Measurements from ENCODE around the gene TNIP2.

DNA sequence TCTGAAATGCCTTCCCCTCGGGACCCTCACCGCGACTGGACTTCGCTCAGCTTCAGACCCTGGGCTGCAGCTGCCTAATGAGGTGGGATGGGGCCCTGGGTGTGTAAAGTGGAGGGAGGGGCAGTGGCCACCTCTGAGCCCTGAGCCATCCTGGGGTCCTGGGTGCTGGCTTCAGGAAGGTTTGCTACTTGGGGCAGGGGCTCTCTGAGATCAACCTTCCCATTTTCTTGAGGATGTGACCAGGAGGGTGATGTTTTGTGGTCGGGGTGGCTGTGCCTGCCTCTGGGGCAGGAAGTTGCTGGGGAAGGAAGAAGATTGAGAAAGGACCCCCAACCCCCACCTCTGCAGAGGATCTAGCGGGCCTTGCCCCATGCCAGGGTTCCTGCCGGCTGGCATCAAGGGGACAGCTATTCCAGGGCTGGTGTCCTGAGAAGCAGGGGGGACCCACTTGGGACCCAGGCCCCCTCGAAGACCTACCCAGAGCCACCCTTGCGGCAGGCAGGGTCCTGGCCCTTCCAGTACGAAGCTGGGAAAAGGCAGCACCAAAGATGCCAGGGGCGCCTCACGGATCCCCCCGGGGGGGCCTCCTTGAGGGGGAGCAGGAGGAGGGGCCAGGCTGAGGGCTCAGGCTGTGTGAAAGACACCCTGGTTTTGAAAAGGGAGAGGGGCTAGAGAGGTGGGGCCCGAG is 43.2 kb upstream of the TNIP2 start:
- TF ChIP-seq CTCF (conservative IDR thresholded peaks at IDR 0.05; ENCODE audit: low read depth, low read length) (no peak), EZH2 (IDR thresholded peaks at IDR 0.05; ENCODE audit: borderline replicate concordance, low read depth, low read length, poor library complexity, severe bottlenecking) (no peak)

Measured in A673 (cell line).